EL (cell line): ENCODE measurements around the gene SLC25A43.
"Not testable (repeated sequence)": the region's sequence is repeated elsewhere in the genome, so short reads cannot be mapped to it uniquely, and the experiment has no call there.

ENCODE experiments used
- DNase-seq: peaks from one replicate; pipeline ENCODE4 v3.0.0-alpha.2; 2016

Gene SLC25A43

GRCh38 chrX:119398974-119399771 lies at the start of gene SLC25A43:
Gene SLC25A43, plus strand, starts transcription at chrX:119399336. Its CDS starts 68 bp downstream, at chrX:119399404.
- DNase-seq, result peak; percentile 42

GRCh38 chrX:119359618-119360382 lies 39.3 kb upstream of the SLC25A43 start:
- DNase-seq, result no peak

- DNase-seq, result not testable (repeated sequence)
Measured at GRCh38 chrX:119361451-119361850, 37.7 kb upstream of the SLC25A43 start.

- DNase-seq, result not testable (repeated sequence)
Measured at GRCh38 chrX:119362074-119362473, 37.1 kb upstream of the SLC25A43 start.

- DNase-seq, result no peak
Measured at GRCh38 chrX:119363391-119363790, 35.7 kb upstream of the SLC25A43 start.

GRCh38 chrX:119371861-119372260 lies 27.3 kb upstream of the SLC25A43 start:
- DNase-seq, result not testable (repeated sequence)

GRCh38 chrX:119374736-119375135 lies 24.4 kb upstream of the SLC25A43 start:
- peak; percentile 79 for DNase-seq

- DNase-seq, result peak; percentile 31
Measured at GRCh38 chrX:119375561-119375960, 23.6 kb upstream of the SLC25A43 start.

GRCh38 chrX:119376312-119376711 lies 22.8 kb upstream of the SLC25A43 start:
- no peak for DNase-seq

- no peak for DNase-seq
Measured at GRCh38 chrX:119381349-119381944, 17.7 kb upstream of the SLC25A43 start.

- no peak for DNase-seq
Measured at GRCh38 chrX:119382606-119383005, 16.5 kb upstream of the SLC25A43 start.

- not testable (repeated sequence) for DNase-seq
Measured at GRCh38 chrX:119386685-119387084, 12.5 kb upstream of the SLC25A43 start.

- DNase-seq, result not testable (repeated sequence)
Measured at GRCh38 chrX:119387426-119387825, 11.7 kb upstream of the SLC25A43 start.

GRCh38 chrX:119389214-119389613 lies 9.9 kb upstream of the SLC25A43 start:
- no peak for DNase-seq

GRCh38 chrX:119389871-119390501 lies 9.2 kb upstream of the SLC25A43 start:
- no peak for DNase-seq

GRCh38 chrX:119391279-119391678 lies 7.9 kb upstream of the SLC25A43 start:
- DNase-seq, result peak; percentile 25

GRCh38 chrX:119393144-119393543 lies 6.0 kb upstream of the SLC25A43 start:
- DNase-seq, result no peak

GRCh38 chrX:119398587-119398973 lies 556 bp upstream of the SLC25A43 start:
- no peak for DNase-seq

- peak; percentile 30 for DNase-seq
Measured at GRCh38 chrX:119399772-119400101, 601 bp downstream of the SLC25A43 start.

- DNase-seq, result no peak
Measured at GRCh38 chrX:119401569-119401968, 2.4 kb downstream of the SLC25A43 start.

GRCh38 chrX:119402588-119402987 lies 3.5 kb downstream of the SLC25A43 start:
- no peak for DNase-seq

- DNase-seq, result peak; percentile 28
Measured at GRCh38 chrX:119406776-119407175, 7.6 kb downstream of the SLC25A43 start.

GRCh38 chrX:119407681-119408080 lies 8.5 kb downstream of the SLC25A43 start:
- DNase-seq, result peak; percentile 43
